Kidney (tissue), 14 donors: ENCODE measurements around the gene BTNL9. TPM values are rescaled to one million over a fixed set of nuclear protein-coding genes. Genes with fewer than 3 reads are reported as not detected.

Experiments used
- DNase-seq, 5 donors: peaks; one replicate each; pipeline ENCODE4 v3.0.0-alpha.2; 2013 to 2020
- FAIRE-seq: peaks from 2 replicates; lab custom pipeline; 2012; peaks lifted over from hg19 to GRCh38; lab: Jason Lieb, UNC
- H3K27ac ChIP-seq, 2 donors: one replicate each; pipeline ENCODE4 v1.7.0; 2013; ENCODE audit warnings: low read depth in 2 of 2, low read length in 2 of 2, inconsistent platforms in 1 of 2
- H3K27me3 ChIP-seq: one replicate; pipeline ENCODE4 v1.7.1; 2013; ENCODE audit warnings: low read length, inconsistent platforms; ENCODE audit not compliant: control insufficient read depth, insufficient read depth
- H3K36me3 ChIP-seq, 3 donors: one replicate each; pipeline versions ENCODE4 v1.7.0 to v1.7.1; 2013; ENCODE audit warnings: low read length in 3 of 3, control low read depth in 1 of 3, inconsistent platforms in 1 of 3; ENCODE audit not compliant: insufficient read depth in 3 of 3, control insufficient read depth in 2 of 3
- H3K4me1 ChIP-seq, 3 donors: one replicate each; pipeline versions ENCODE4 v1.7.0 to v1.7.1; 2013; ENCODE audit warnings: low read length in 3 of 3, inconsistent platforms in 1 of 3, low read depth in 1 of 3; ENCODE audit not compliant: control insufficient read depth in 2 of 3, insufficient read depth in 2 of 3
- H3K4me3 ChIP-seq, 3 donors: one replicate each; pipeline versions ENCODE4 v1.7.0 to v1.8.1; 2013; ENCODE audit warnings: low read length in 3 of 3, control low read depth in 1 of 3, inconsistent platforms in 1 of 3
- H3K9ac ChIP-seq, 3 donors: one replicate each; pipeline versions ENCODE4 v1.7.0 to v1.7.1; 2013; ENCODE audit warnings: low read length in 3 of 3, control low read depth in 1 of 3, inconsistent platforms in 1 of 3
- H3K9me3 ChIP-seq, 3 donors: one replicate each; pipeline versions ENCODE4 v1.7.0 to v1.7.1; 2013; ENCODE audit warnings: low read length in 3 of 3, control low read depth in 1 of 3, inconsistent platforms in 1 of 3; ENCODE audit not compliant: control insufficient read depth in 2 of 3, insufficient read depth in 1 of 3
- intact Hi-C: fragments of 100-400 bp; cut with DNase I; formaldehyde crosslinking; loops from one replicate; pipeline ENCODE4 v1.11.1; 2022
- microRNA-seq: library from miRNA; unstranded; fragments of <30 nt; microRNA quantifications from one replicate; pipeline ENCODE4 v1.2.0, GENCODE V29; 2020
- polyA plus RNA-seq: library from polyadenylated mRNA; stranded (reverse); fragments of 350-450 nt; fragmentation: Illumina TruSeq; extraction: RNeasy Lipid Tissue Mini Kit (QIAGEN cat#74804); gene quantifications from one replicate; pipeline ENCODE4 v1.2.3, GENCODE V29; 2014; ENCODE audit warnings: low read depth, low replicate concordance; ENCODE audit not compliant: insufficient read depth
- total RNA-seq: library from RNA; stranded (reverse); fragmentation: NEBNext Ultra II Directional; extraction: Animal tissue kit (Norgen Biotek cat#: 25700); gene quantifications from one replicate; pipeline ENCODE4 v1.2.1, GENCODE V29; 2021
- TF ChIP-seq, protein P1 (sequence below): IDR thresholded peaks from 3 replicates; pipeline ENCODE4 v1.5.1; 2012; ENCODE audit warnings: mild to moderate bottlenecking, moderate library complexity, borderline replicate concordance; ENCODE audit not compliant: insufficient read depth; ENCODE audit errors: extremely low read depth
- donor health status: control.
- donor health status: control.
- donor health status: control.
- donor health status: control.
- donor health status: control.
- donor health status: DM: yes; HTN: yes; CAD: no.
- donor health status: Normal renal cell carcinoma (clear cell type).

Gene BTNL9
- total and polyA plus RNA-seq, 2 donors from 2014 or later: 8.6 to 11.9 TPM

DNA sequence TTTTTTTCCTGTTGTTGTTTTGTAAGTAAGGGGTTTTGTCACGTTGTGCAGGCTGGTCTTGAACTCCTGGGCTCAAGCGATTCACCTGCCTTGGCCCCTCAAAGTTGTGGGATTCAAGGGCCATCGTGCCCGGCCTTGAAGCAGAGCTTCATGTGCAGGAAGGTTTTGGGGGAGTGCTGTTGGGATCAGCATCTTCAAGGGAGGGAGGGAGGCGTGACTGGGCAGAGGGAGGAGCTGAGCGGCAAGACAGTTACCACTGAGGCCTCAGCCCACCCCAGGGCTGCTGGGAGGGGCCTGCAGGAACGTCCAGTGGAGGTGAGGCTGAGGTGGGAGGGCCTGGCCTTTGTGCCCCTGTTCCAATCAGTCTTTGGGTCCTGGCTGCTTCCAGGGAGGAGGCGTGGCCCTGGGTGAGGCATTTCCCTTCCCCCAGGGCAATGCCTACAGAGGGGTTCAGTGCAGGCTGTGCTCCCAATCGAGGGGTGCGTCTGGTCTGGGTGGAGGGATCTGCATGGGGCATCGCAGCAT is 69.5 kb downstream of the BTNL9 start:
- H3K36me3 ChIP-seq: no peaks in the 10 kb centered on the region
- no peak overlapping the region for H3K27ac ChIP-seq
- H3K27me3 ChIP-seq: peaks cover 11% of the 10 kb centered on the region
- H3K4me1 ChIP-seq: no peaks in the 10 kb centered on the region
- no peak overlapping the region for H3K4me3 ChIP-seq
- TF ChIP-seq, protein P1, sequence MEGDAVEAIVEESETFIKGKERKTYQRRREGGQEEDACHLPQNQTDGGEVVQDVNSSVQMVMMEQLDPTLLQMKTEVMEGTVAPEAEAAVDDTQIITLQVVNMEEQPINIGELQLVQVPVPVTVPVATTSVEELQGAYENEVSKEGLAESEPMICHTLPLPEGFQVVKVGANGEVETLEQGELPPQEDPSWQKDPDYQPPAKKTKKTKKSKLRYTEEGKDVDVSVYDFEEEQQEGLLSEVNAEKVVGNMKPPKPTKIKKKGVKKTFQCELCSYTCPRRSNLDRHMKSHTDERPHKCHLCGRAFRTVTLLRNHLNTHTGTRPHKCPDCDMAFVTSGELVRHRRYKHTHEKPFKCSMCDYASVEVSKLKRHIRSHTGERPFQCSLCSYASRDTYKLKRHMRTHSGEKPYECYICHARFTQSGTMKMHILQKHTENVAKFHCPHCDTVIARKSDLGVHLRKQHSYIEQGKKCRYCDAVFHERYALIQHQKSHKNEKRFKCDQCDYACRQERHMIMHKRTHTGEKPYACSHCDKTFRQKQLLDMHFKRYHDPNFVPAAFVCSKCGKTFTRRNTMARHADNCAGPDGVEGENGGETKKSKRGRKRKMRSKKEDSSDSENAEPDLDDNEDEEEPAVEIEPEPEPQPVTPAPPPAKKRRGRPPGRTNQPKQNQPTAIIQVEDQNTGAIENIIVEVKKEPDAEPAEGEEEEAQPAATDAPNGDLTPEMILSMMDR: no peak
- DNase-seq (no peak), FAIRE-seq (no peak)
- no peak overlapping the region for H3K9ac ChIP-seq
- intact Hi-C loops: no loop called here
- no peaks in the 10 kb centered on the region for H3K9me3 ChIP-seq

DNA sequence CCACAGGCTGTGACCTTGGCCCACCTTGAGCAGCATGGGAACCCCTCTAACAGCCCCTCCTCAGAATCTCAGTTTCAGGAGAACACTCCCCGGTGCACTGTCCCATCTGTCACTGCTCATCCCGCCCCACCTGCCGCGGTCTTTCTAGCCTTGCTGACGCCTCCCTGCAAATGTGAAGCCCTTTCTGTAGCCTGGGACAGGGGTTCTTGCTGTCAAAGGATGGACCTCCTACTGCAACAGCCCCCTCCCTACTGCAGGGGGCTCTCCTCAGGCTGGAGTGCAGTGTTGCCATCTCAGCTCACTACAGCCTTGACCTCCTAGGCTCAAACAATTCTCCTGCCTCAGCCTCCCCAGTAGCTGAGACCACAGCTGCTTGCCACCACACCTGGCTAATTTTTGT is 70.9 kb downstream of the BTNL9 start:
- Histone ChIP-seq H3K36me3 (no peaks in the 10 kb centered on the region), H3K27ac (no peak overlapping the region), H3K4me3 (no peak overlapping the region), H3K9ac (no peak overlapping the region), H3K9me3 (no peaks in the 10 kb centered on the region), H3K4me1 (no peaks in the 10 kb centered on the region), H3K27me3 (peaks cover 20% of the 10 kb centered on the region)
- no peak for DNase-seq
- intact Hi-C loops: no loop called here
- no peak for FAIRE-seq
- TF ChIP-seq, protein P1: no peak

Small RNA genes within 50 kb of the gene (microRNA-seq; reads per million reads assigned to microRNA genes)
- gene MIR8089: not detected

Other genes starting within 250 kb of the BTNL9 start
- 132 TPM for gene MGAT1, start 237.5 kb upstream of the BTNL9 start, total RNA-seq
- 73.3 TPM for gene MGAT1, start 237.5 kb upstream of the BTNL9 start, polyA plus RNA-seq
- gene ZFP62, start 179.0 kb upstream of the BTNL9 start, total RNA-seq: 30.7 TPM
- 16.2 TPM for gene ZFP62, start 179.0 kb upstream of the BTNL9 start, polyA plus RNA-seq
- 0.19 TPM for gene BTNL8, start 141.1 kb upstream of the BTNL9 start, total RNA-seq
- 1.2 TPM for gene BTNL8, start 141.1 kb upstream of the BTNL9 start, polyA plus RNA-seq
- not detected for gene BTNL3, start 51.4 kb upstream of the BTNL9 start, total RNA-seq
- 0.30 TPM for gene BTNL3, start 51.4 kb upstream of the BTNL9 start, polyA plus RNA-seq
- not detected for gene OR2V1, start 90.9 kb downstream of the BTNL9 start, total RNA-seq
- not detected for gene OR2V1, start 90.9 kb downstream of the BTNL9 start, polyA plus RNA-seq
- not detected for gene OR2V2, start 107.3 kb downstream of the BTNL9 start, total RNA-seq
- gene OR2V2, start 107.3 kb downstream of the BTNL9 start, polyA plus RNA-seq: not detected
- 6.3 TPM for gene TRIM7, start 164.9 kb downstream of the BTNL9 start, total RNA-seq
- gene TRIM7, start 164.9 kb downstream of the BTNL9 start, polyA plus RNA-seq: 5.7 TPM
- 34.9 TPM for gene TRIM41, start 183.0 kb downstream of the BTNL9 start, total RNA-seq
- 21.8 TPM for gene TRIM41, start 183.0 kb downstream of the BTNL9 start, polyA plus RNA-seq
- 1,240 TPM for gene RACK1, start 203.6 kb downstream of the BTNL9 start, total RNA-seq
- gene RACK1, start 203.6 kb downstream of the BTNL9 start, polyA plus RNA-seq: 1,699 TPM
- 18.4 TPM for gene TRIM52, start 220.9 kb downstream of the BTNL9 start, total RNA-seq
- 9.7 TPM for gene TRIM52, start 220.9 kb downstream of the BTNL9 start, polyA plus RNA-seq